ENCODE measurements around the gene BCKDHA. TPM values are rescaled to one million over a fixed set of nuclear protein-coding genes. Genes with fewer than 3 reads are reported as not detected.

The BCKDHA gene
- total and polyA plus RNA-seq, 7 donors = 19.0 to 35.7 (median 32.9) TPM

GRCh38 chr19:41362143-41362847 lies 35.3 kb upstream of the BCKDHA start:
- intact Hi-C loops (cut with DNase I) = no loop called here
- Histone ChIP-seq H3K4me3 (no peak overlapping the region), H3K27me3 (no peaks in the 10 kb centered on the region), H3K9me3 (no peaks in the 10 kb centered on the region), H3K27ac (peak overlapping the region in 2 of 4 donors; percentile 95), H3K36me3 (no peaks in the 10 kb centered on the region), H3K4me1 (peaks cover 0 to 24% (median 15%) of the 10 kb centered on the region in 4 donors)
- no peak for DNase-seq
- 55 to 79% methylated on average over 10 of the region's 10 CpGs for WGBS, 2 donors
- TF ChIP-seq POLR2AphosphoS5 (IDR thresholded peaks at IDR 0.05) (no peak), CTCF (IDR thresholded peaks at IDR 0.05) (no peak), EP300 (IDR thresholded peaks at IDR 0.05) (no peak), POLR2A (IDR thresholded peaks at IDR 0.05) (no peak)

DNA sequence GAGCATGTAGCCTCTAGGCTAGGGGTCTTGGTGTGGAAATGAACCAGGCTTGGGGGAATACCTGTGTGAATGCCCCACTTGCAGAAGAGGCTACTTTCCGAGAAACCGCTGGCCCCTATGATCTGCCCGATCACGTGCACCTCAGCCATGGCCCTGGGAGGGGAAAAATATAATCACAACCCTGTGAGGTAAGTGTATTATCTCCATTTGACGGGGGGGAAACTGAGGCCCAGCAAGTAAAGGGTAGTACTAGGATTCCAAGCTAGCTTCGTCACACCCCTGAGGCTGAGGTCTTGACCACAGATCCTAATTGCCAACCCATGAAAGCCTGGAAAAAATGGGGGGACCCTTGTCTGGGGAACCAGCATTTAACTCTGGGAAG lies 34.3 kb upstream of the BCKDHA start:
- intact Hi-C loops (cut with DNase I) = no loop called here
- TF ChIP-seq CTCF (IDR thresholded peaks at IDR 0.05) = no peak
- TF ChIP-seq POLR2A (IDR thresholded peaks at IDR 0.05) = no peak
- no peak for TF ChIP-seq POLR2AphosphoS5 (IDR thresholded peaks at IDR 0.05)
- TF ChIP-seq EP300 (IDR thresholded peaks at IDR 0.05) = no peak
- 50 to 52% methylated on average over 6 of the region's 6 CpGs for WGBS, 2 donors

GRCh38 chr19:41363753-41364523 lies 33.7 kb upstream of the BCKDHA start, which contains the start of gene B9D2:
Gene B9D2 (minus strand): TSS chr19:41364149. CDS start chr19:41363519, 630 bp downstream.
- Histone ChIP-seq H3K9me3 (no peaks in the 10 kb centered on the region), H3K27me3 (no peaks in the 10 kb centered on the region), H3K4me3 (peak within 1 kb of the TSS; percentile 66 to 78 (median 69)), H3K4me1 (peaks cover 0 to 24% (median 15%) of the 10 kb centered on the region in 4 donors), H3K36me3 (no peaks in the 10 kb centered on the region), H3K27ac (peak within 1 kb of the TSS; percentile 95 to 98 (median 95))
- 0 to 1% methylated on average over 56 of the region's 56 CpGs for WGBS, 2 donors
- intact Hi-C loops (cut with DNase I) = no loop called here
- DNase-seq = peak; percentile 99
- TF ChIP-seq POLR2A (IDR thresholded peaks at IDR 0.05) (peak in 1 of 2 donors; percentile 20), CTCF (IDR thresholded peaks at IDR 0.05) (no peak), EP300 (IDR thresholded peaks at IDR 0.05) (peak in 1 of 4 donors; percentile 32), POLR2AphosphoS5 (IDR thresholded peaks at IDR 0.05) (peak; percentile 23 to 75 (median 68))

More for the DNA sequence above, 34.3 kb upstream of the BCKDHA start:
- no peaks in the 10 kb centered on the region for H3K36me3 ChIP-seq
- H3K27ac ChIP-seq = peak overlapping the region; percentile 95 to 98 (median 95)
- DNase-seq = no peak
- H3K27me3 ChIP-seq = no peaks in the 10 kb centered on the region
- H3K4me1 ChIP-seq = peaks cover 0 to 24% (median 15%) of the 10 kb centered on the region in 4 donors
- H3K4me3 ChIP-seq = peak overlapping the region; percentile 66 to 78 (median 69)
- no peaks in the 10 kb centered on the region for H3K9me3 ChIP-seq

DNA sequence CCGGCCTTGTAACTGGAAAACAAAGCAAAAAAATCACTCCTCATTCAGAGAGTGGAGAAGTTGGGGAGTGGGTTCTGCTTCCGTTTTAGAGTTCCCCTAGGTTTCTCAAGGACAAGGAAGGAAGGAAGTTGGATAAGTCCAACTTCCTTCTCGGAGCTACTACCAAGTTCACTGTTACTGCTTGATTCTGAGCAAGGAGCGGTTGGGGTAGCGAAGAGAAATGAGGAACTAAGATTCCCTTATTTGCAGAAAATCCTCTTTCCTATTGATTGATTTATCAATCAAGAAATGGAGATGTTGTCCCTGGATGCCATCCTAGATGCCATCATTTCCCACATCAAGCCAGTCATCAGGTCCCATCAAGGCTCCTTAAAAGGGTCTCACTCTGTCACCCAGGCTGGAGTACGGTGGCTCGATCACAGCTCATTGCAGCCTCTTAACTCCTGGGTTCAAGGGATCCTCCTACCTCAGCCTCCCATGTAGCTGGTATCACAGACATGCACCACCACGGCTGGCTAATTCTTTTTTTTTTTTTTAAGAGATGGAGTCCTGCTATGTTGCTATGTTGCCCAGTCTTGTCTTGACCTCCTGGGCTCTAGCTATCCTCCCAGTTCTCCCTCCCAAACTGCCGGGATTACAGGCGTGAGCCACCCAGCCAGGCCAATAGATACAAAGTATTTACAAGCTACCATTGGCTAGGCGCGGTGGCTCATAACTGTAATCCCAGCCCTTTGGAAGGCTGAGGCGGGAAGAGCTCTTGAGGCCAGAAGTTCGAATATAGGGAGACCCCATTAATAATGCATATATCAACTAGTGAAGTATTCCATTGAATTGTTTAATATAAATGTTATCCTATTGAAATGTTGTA lies 32.9 kb upstream of the BCKDHA start:
- peak overlapping the region; percentile 66 to 78 (median 69) for H3K4me3 ChIP-seq
- H3K27ac ChIP-seq = peak overlapping the region; percentile 95 to 98 (median 95)
- no peaks in the 10 kb centered on the region for H3K9me3 ChIP-seq
- intact Hi-C loops (cut with DNase I) = no loop called here
- no peak for TF ChIP-seq POLR2AphosphoS5 (IDR thresholded peaks at IDR 0.05)
- TF ChIP-seq POLR2A (IDR thresholded peaks at IDR 0.05) = no peak
- TF ChIP-seq EP300 (IDR thresholded peaks at IDR 0.05) = no peak
- TF ChIP-seq CTCF (IDR thresholded peaks at IDR 0.05) = no peak
- H3K4me1 ChIP-seq = peaks cover 0 to 24% (median 15%) of the 10 kb centered on the region in 4 donors
- DNase-seq = no peak
- WGBS, 2 donors = 72 to 77% methylated on average over 14 of the region's 14 CpGs
- no peaks in the 10 kb centered on the region for H3K36me3 ChIP-seq
- no peaks in the 10 kb centered on the region for H3K27me3 ChIP-seq
